Hepatocyte (in vitro differentiated cells): ENCODE data around the gene SLC1A4.

Source experiments
- EZH2phosphoT487 ChIP-seq: fragments of 200-600 bp; sonication (generic); IDR thresholded peaks from one replicate; pipeline ENCODE4 v1.6.1; 2018; ENCODE audit warnings: antibody characterized with exemption, mild to moderate bottlenecking, low read depth, moderate library complexity; ENCODE audit not compliant: unreplicated experiment, severe bottlenecking
- TF ChIP-seq, protein P1 (sequence below): fragments of 200-600 bp; sonication (generic); IDR thresholded peaks from 2 replicates; pipeline ENCODE4 v1.5.1; 2016; ENCODE audit warnings: antibody characterized with exemption, mild to moderate bottlenecking; ENCODE audit not compliant: poor library complexity

DNA sequence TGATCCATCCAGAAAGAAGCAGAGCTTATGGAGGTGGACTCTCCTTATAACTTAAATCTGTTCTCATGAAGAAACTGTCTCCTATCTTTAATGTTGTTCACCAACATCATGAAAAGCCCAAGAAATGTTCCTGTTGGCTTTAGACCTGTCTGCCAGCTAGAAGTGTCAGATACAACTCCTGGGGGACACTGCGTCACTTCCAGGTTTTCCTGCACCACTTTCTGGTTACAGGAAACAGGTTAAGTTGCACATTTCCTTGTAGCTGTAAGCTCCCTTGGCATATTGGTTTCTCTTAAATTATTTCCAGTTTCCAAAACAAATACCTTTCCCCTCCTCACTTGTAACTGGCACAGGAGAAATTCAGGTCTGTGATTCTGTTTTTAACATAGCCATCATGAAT is 69.9 kb downstream of the SLC1A4 start:
- TF ChIP-seq, protein P1, sequence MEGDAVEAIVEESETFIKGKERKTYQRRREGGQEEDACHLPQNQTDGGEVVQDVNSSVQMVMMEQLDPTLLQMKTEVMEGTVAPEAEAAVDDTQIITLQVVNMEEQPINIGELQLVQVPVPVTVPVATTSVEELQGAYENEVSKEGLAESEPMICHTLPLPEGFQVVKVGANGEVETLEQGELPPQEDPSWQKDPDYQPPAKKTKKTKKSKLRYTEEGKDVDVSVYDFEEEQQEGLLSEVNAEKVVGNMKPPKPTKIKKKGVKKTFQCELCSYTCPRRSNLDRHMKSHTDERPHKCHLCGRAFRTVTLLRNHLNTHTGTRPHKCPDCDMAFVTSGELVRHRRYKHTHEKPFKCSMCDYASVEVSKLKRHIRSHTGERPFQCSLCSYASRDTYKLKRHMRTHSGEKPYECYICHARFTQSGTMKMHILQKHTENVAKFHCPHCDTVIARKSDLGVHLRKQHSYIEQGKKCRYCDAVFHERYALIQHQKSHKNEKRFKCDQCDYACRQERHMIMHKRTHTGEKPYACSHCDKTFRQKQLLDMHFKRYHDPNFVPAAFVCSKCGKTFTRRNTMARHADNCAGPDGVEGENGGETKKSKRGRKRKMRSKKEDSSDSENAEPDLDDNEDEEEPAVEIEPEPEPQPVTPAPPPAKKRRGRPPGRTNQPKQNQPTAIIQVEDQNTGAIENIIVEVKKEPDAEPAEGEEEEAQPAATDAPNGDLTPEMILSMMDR: no peak
- TF ChIP-seq EZH2phosphoT487: no peak
